CD4-positive, alpha-beta T cell (primary cell): Measurements from ENCODE around the gene YPEL1. TPM values are rescaled to one million over a fixed set of nuclear protein-coding genes. Genes with fewer than 3 reads are reported as not detected.
"Not testable (repeated sequence)": the region's sequence is repeated elsewhere in the genome, so short reads cannot be mapped to it uniquely, and the experiment has no call there.

Experiments
- ATAC-seq: fragments of 200-7000 bp; cut with Tn5 transposase; one replicate; pipeline ENCODE4 v1.10.0; 2022; ENCODE audit warnings: mild to moderate bottlenecking; ENCODE audit not compliant: poor library complexity
- CTCF ChIA-PET: fragments of 350-600 bp; sonication (Branson Sonifier 250); formaldehyde crosslinking; loops from one replicate; lab custom pipeline; 2021; ENCODE audit warnings: antibody characterized with exemption, inconsistent platforms; lab: Charles Lee
- POLR2A ChIA-PET: fragments of 350-600 bp; sonication (Branson Sonifier 250); formaldehyde crosslinking; loops from one replicate; lab custom pipeline; 2021; ENCODE audit warnings: antibody characterized with exemption, inconsistent platforms; lab: Charles Lee
- DNase-seq, 14 experiments: peaks; one replicate each; pipeline ENCODE4 v3.0.0-alpha.2; 2013 to 2020; ENCODE audit warnings: mixed read lengths in 2 of 14
- H3K27ac ChIP-seq, 2 donors: one replicate each; pipeline versions ENCODE4 v1.5.1 to v1.7.0; 2013; ENCODE audit warnings: low read length in 2 of 2, low read depth in 1 of 2, mild to moderate bottlenecking in 1 of 2
- H3K27me3 ChIP-seq, 2 experiments: 1 replicate in 1 of 2; 2 replicates in 1 of 2; pipeline versions ENCODE4 v1.6.1 to v1.7.0; 2013; ENCODE audit warnings: low read length in 2 of 2, control low read depth in 1 of 2, mild to moderate bottlenecking in 1 of 2, moderate library complexity in 1 of 2; ENCODE audit not compliant: insufficient read depth in 2 of 2, control insufficient read depth in 1 of 2
- H3K36me3 ChIP-seq: one replicate; pipeline ENCODE4 v1.6.1; 2013; ENCODE audit warnings: low read length, control low read depth; ENCODE audit not compliant: insufficient read depth
- H3K4me1 ChIP-seq: one replicate; pipeline ENCODE4 v1.6.1; 2013; ENCODE audit warnings: low read length, control low read depth; ENCODE audit not compliant: insufficient read depth
- H3K4me3 ChIP-seq: one replicate; pipeline ENCODE4 v1.5.1; 2013; ENCODE audit warnings: mild to moderate bottlenecking, low read length, moderate library complexity
- H3K9me3 ChIP-seq, 2 experiments: 1 replicate in 1 of 2; 2 replicates in 1 of 2; pipeline versions ENCODE4 v1.6.1 to v1.7.0; 2013; ENCODE audit warnings: low read length in 2 of 2, mild to moderate bottlenecking in 2 of 2, control low read depth in 1 of 2, moderate library complexity in 1 of 2; ENCODE audit not compliant: control insufficient read depth in 1 of 2, insufficient read depth in 1 of 2
- H3K27ac Mint-ChIP-seq: one replicate; pipeline ENCODE4 v1.8.0; 2020; ENCODE audit warnings: mixed read lengths
- H3K27me3 Mint-ChIP-seq: one replicate; pipeline ENCODE4 v1.8.0; 2021; ENCODE audit warnings: mixed read lengths
- H3K36me3 Mint-ChIP-seq: one replicate; pipeline ENCODE4 v1.8.0; 2021; ENCODE audit warnings: low read depth, mixed read lengths
- H3K4me1 Mint-ChIP-seq: one replicate; pipeline ENCODE4 v1.8.0; 2021; ENCODE audit warnings: low read depth, mixed read lengths
- H3K4me3 Mint-ChIP-seq: one replicate; pipeline ENCODE4 v1.8.0; 2020; ENCODE audit warnings: mild to moderate bottlenecking, mixed read lengths
- H3K9me3 Mint-ChIP-seq: one replicate; pipeline ENCODE4 v1.8.0; 2020; ENCODE audit warnings: mixed read lengths
- CTCF ChIP-seq: fragments of 200-600 bp; IDR thresholded peaks from one replicate; pipeline ENCODE4 v1.8.0; 2022; ENCODE audit warnings: antibody characterized with exemption, mild to moderate bottlenecking
- intact Hi-C, 2 experiments: fragments of 100-400 bp; cut with DNase I in 1 of 2; cut with micrococcal nuclease in 1 of 2; formaldehyde crosslinking; loops; one replicate each; pipeline versions ENCODE4 v1.15.1 to v1.9.0; 2023 to 2025; cut with DNase I, micrococcal nuclease
- total RNA-seq, 174 experiments: library from RNA in 2 of 174; stranded (reverse) in 2 of 174; gene quantifications; one replicate each; pipeline ENCODE4 v1.2.3 and lab custom pipeline; 2021 to 2026

YPEL1 gene
- total RNA-seq, 2 experiments from 2014 or later, result 2.3 to 2.6 TPM

- H3K9me3 Mint-ChIP-seq, H3K4me3 ChIP-seq, H3K4me1 Mint-ChIP-seq, DNase-seq, H3K27ac ChIP-seq, H3K9me3 ChIP-seq, H3K27ac Mint-ChIP-seq, H3K36me3 ChIP-seq, H3K4me1 ChIP-seq, H3K27me3 Mint-ChIP-seq, intact Hi-C loops, H3K4me3 Mint-ChIP-seq, H3K27me3 ChIP-seq, H3K36me3 Mint-ChIP-seq, ATAC-seq, POLR2A ChIA-PET: not testable (repeated sequence)
- CTCF ChIA-PET, result interaction anchor here (2.9 kb wide), 1 partner anchor 232 kb away, joined by 10 read pairs; the partner anchor contains the start of gene PPM1F
These were observed 15.3 kb downstream of the YPEL1 start for GRCh38 chr22:21720191-21720859.

- H3K4me1 Mint-ChIP-seq, result no peaks in the 10 kb centered on the region
- H3K9me3 ChIP-seq, result no peaks in the 10 kb centered on the region
These were observed 16.6 kb downstream of the YPEL1 start for GRCh38 chr22:21719024-21719423.

GRCh38 chr22:21718499-21718898 is 17.1 kb downstream of the YPEL1 start:
- Histone ChIP-seq H3K4me1 (no peaks in the 10 kb centered on the region), H3K4me3 (no peak overlapping the region), H3K27ac (no peak overlapping the region), H3K36me3 (no peaks in the 10 kb centered on the region), H3K9me3 (no peaks in the 10 kb centered on the region), H3K27me3 (no peaks in the 10 kb centered on the region)
- intact Hi-C loops, result no loop called here
- ChIA-PET POLR2A (no interaction called here), CTCF (interaction anchor here (2.9 kb wide), 1 partner anchor 234 kb away, joined by 10 read pairs; the partner anchor contains the start of gene PPM1F)
- Mint-ChIP-seq H3K27me3 (no peaks in the 10 kb centered on the region), H3K36me3 (no peaks in the 10 kb centered on the region), H3K4me1 (peaks cover under 1% of the 10 kb centered on the region), H3K27ac (no peak overlapping the region), H3K9me3 (no peaks in the 10 kb centered on the region), H3K4me3 (no peak overlapping the region)
- no peak for TF ChIP-seq CTCF
- ATAC-seq (no peak), DNase-seq (no peak)

More at GRCh38 chr22:21719024-21719423, 16.6 kb downstream of the YPEL1 start:
- Histone ChIP-seq H3K27ac (no peak overlapping the region), H3K27me3 (no peaks in the 10 kb centered on the region), H3K4me1 (no peaks in the 10 kb centered on the region), H3K4me3 (no peak overlapping the region), H3K36me3 (no peaks in the 10 kb centered on the region)
- DNase-seq (no peak), ATAC-seq (no peak)
- intact Hi-C loops, result no loop called here
- no peak for TF ChIP-seq CTCF
- Mint-ChIP-seq H3K4me3 (no peak overlapping the region), H3K9me3 (no peaks in the 10 kb centered on the region), H3K27ac (no peak overlapping the region), H3K36me3 (no peaks in the 10 kb centered on the region), H3K27me3 (no peaks in the 10 kb centered on the region)
- CTCF ChIA-PET, result interaction anchor here (2.9 kb wide), 1 partner anchor 234 kb away, joined by 10 read pairs; the partner anchor contains the start of gene PPM1F
- POLR2A ChIA-PET, result no interaction called here

- intact Hi-C loops, H3K9me3 Mint-ChIP-seq: not testable (repeated sequence)
These were observed 19.0 kb downstream of the YPEL1 start for GRCh38 chr22:21716395-21717122.

More at GRCh38 chr22:21716395-21717122, 19.0 kb downstream of the YPEL1 start:
- H3K36me3 ChIP-seq, H3K4me3 Mint-ChIP-seq, H3K27ac ChIP-seq, H3K27ac Mint-ChIP-seq, ATAC-seq, H3K9me3 ChIP-seq, CTCF ChIA-PET, H3K27me3 Mint-ChIP-seq, H3K4me3 ChIP-seq, DNase-seq, H3K36me3 Mint-ChIP-seq, H3K4me1 Mint-ChIP-seq, POLR2A ChIA-PET, H3K4me1 ChIP-seq, H3K27me3 ChIP-seq: not testable (repeated sequence)
